Hematopoietic multipotent progenitor cell (in vitro differentiated cells): ENCODE measurements around the gene KLF1. TPM values are rescaled to one million over a fixed set of nuclear protein-coding genes. Genes with fewer than 3 reads are reported as not detected.

ENCODE experiments used
- DNase-seq, 3 donors: peaks; one replicate each; pipeline ENCODE4 v3.0.0-alpha.2; 2011 to 2015; ENCODE audit warnings: low read depth in 2 of 3, low spot score in 2 of 3
- small RNA-seq: library from RNA; depleted of rRNA; stranded (forward); fragments of <200 nt; gene quantifications from one replicate; pipeline ENCODE3, GENCODE V24; 2012
- total RNA-seq: library from RNA; depleted of rRNA; stranded (reverse); fragments of >200 nt; gene quantifications from one replicate; pipeline ENCODE4 v1.2.3, GENCODE V29; 2012

The KLF1 gene
- total RNA-seq, 1 donor: 71.4 TPM

DNA sequence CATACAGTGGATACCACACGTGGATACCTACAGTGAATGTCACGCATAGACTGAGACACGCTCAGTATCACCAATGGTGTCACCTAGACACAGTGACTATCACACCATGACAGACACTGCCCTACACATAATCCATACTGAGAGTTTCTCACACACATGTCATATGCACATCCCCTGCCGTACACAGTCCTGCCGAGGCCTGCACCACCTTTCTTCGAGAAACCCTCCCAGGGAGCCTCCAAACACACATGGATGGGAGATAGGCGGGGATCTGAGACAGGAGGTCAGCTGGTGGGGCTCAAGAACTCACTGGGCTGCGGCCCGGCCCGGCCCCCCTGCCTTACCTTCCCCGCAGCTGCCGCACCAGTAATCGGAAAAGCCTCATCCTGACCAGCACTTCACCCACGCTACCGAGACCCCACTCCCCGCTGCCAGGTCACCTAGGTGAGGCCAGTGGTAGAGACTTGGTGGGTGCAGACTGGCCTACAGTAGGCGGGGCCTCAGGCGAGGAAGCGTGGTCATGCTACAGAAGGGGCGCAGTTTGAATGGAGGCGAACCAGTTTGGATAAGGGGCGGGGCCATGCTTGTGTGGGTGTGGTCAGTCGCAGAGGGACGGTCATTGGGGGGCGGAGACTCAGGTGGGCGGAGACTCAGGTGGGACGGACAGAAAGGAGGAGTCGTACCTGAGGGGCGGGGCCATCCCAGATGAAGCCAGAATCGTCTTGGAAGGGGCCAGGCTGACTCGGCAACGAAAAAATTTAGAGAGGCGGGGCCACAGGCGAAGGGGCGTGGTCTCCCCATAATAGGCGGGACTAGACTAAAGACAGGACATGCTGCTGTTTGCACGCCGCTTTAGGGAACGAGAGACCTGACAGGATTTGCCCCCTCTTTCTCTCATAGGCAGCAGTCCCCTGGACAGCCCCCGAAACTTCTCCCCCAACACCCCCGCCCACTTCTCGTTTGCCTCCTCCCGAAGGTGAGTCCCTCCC, 46.6 kb downstream of the KLF1 start:
- peak in 2 of 3 donors; percentile 75 to 77 for DNase-seq

DNA sequence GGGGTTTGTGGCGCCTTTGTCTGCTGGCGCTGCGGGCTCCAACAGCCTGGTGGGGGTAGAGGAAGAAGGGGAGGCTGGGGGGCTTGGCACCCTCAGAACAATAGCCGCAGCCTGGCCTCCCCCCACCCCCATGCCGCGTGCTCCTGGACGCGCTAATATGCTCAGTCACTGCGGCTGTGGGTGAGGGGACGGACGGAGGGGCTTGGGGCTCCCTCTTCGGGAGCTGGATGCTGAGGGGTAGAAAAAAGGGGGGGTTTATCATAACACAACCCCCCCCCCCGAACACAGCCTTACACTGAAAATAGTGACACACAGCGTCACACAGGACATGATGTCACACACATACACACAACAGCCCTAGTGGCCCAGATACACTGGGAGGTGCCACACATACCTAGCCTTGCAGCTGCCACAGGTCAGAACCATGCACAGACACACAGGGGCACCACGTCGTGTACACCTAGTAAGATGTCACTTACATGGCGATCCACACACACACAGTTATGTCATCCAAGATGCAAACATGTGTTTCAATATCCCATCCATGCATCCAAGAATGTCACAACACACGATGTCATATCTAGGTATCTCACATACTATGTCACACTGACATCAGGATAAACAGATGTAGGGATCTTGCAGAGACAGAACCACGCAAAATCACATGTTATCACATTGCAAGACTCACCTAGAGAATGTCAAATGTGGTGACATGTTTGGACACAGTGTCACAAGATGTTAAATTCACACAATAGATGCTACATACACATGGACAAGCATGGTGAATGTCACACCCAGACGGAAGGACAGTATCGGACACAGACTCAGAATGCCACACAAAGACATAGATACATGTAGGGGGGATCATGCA, 47.9 kb downstream of the KLF1 start:
- DNase-seq: peak in 1 of 3 donors; percentile 34

DNA sequence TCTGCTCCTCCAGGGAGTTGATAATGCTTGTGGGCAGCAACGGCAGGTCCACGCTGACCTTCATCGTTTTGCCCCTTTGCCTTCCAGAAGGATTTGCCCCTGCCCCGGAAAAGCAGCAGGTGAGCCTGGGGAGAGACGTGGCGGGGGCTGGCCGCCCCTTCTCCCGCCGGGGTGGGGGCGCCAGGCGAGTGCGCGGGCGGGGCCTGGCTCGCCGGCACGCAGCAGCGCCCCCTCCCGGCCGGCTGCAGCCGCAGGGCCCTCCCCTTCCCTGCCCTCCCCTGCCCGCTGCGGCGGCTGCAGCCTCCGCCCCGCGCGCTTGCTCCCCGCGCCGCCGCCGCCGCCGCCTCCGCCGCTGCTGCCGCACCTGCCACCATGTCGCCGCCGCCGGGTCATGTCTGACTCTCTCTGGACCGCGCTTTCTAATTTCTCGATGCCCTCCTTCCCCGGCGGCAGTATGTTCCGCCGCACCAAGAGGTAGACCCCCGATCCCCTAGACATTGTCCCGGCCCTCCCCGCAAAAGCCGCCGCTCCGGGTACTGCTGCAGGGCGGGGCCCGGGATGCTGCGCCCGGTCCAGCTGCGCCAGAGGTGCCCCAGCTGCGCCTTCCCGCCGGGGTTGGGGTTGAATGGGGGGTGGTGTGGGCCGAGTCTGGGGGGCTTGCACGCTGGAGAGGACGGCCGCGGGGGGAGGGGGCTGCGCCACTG, 48.7 kb downstream of the KLF1 start, which contains the start of gene MAST1:
MAST1 (plus strand) TSS at position 334 of the 704 bp plus-strand sequence; CDS start at position 392, 58 bp downstream.
- DNase-seq: peak in 1 of 3 donors; percentile 59

DNA sequence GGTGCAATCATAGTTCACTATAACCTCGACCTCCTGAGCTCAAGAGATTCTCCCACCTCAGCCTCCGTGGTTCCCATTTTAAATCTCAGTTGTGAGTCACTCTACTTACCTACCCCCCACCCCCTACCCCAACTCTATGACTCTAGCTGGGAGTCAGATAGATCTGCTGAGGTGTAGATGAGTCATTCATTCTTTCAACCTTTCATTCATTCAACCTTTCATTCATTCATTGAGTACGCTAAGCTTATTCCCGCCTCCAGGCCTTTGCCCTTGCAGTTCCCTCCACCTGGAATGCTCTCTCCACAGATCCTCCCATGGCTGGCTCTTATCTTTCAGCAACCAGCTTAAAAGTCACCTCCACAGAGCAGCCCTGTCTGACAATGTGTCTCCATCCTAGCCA, 49.8 kb downstream of the KLF1 start:
- no peak for DNase-seq

DNA sequence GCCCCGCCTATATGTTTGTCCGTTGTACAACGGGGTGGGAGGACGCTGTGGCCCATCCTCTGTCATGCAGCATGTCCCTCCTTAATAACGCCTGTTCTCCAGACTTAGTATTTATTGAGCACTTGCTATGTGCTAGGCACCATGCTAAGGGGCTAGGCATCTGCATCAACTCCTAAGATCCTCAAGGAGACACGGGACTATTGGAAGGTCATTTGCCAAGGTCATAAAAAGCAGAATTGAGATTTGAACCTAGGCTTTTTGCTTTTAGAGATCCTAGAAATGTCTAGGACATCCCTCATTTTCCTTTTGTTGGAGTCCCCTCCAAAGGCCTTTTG, 50.5 kb downstream of the KLF1 start:
- DNase-seq: no peak

DNA sequence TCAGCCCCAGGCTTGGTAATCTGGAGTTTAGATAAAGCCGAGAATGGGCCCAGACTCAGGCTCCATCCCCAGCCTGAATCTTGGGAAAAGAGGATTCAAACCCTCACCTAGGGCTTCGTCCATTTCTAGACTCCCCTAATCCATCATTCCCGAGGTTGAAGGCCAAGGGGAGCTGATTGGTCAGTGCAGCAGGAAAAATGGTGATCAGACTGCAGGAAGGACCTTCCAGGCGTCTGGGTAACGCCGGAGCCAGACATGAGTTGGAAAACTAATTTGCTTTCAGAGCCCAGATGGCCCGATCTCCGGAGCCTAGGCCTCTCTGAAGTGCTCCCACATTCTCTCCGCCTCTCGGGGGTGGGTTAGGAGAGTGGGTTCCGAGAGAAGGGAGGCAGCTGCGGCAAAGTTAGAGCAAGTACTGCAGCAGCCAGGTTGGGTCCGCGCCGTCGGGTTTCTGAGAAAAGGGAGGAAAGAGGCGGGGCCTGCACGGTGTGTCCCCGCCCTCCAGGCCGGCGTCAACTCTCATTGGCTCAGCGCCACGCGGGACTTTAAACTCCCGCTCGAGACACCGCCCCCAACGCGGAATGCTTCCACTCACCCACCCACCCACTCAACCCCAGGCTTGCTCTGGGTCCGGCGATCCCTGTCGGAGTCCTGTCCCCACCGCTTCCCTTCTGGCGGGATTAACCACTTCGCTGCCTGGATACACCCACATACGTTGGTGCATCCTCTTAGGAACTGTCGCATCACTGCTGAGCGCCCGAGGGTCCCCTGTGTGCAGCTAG, 51.8 kb downstream of the KLF1 start:
- peak in 1 of 3 donors; percentile 46 for DNase-seq

DNA sequence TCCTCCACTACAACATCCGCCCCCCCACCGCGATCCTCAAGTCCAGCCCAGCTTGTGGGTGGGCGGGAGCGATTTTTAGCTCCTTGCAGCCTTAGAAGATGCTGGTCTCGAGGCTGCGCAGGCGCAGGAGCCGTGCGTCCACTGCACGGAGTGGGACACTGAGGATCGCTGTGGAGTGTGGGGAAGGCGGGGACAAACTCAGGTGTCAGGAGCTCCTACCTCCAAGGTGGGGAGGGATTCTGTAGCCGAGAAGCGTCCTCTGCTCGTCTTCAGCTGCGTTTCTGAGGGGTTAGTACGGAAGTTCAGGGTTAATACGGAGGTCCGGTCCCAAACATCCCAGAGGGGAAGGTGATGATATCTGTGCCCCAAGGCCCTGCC, 52.4 kb downstream of the KLF1 start, which contains the start of gene RTBDN:
RTBDN (minus strand) TSS at position 14 of the 378 bp plus-strand sequence. CDS start 4,600 bp downstream, outside the sequence.
- DNase-seq: no peak

Small RNAs within 50 kb of the gene (small RNA-seq; reads per million reads assigned to genes)
- gene MIR5695 (1.1 reads per million, percentile 41 among the genes with 10 or more reads in this experiment), gene MIR6794 (not detected)

Other genes starting within 250 kb of the KLF1 start
- gene MAN2B1, start 220.5 kb downstream of the KLF1 start, total RNA-seq: 128 TPM
- gene WDR83, start 220.4 kb downstream of the KLF1 start, total RNA-seq: 14.8 TPM
- 102 TPM for gene DHPS, start 205.3 kb downstream of the KLF1 start, total RNA-seq
- gene GNG14, start 199.2 kb downstream of the KLF1 start, total RNA-seq: not detected
- gene FBXW9, start 190.6 kb downstream of the KLF1 start, total RNA-seq: 31.2 TPM
- 68.1 TPM for gene TNPO2, start 163.3 kb downstream of the KLF1 start, total RNA-seq
- gene TRIR, start 152.5 kb downstream of the KLF1 start, total RNA-seq: 162 TPM
- gene GET3, start 149.7 kb downstream of the KLF1 start, total RNA-seq: 106 TPM
- not detected for gene BEST2, start 135.4 kb downstream of the KLF1 start, total RNA-seq
- gene HOOK2, start 111.6 kb downstream of the KLF1 start, total RNA-seq: 29.9 TPM
- 700 TPM for gene JUNB, start 95.7 kb downstream of the KLF1 start, total RNA-seq
- gene PRDX2, start 85.4 kb downstream of the KLF1 start, total RNA-seq: 278 TPM
- not detected for gene THSD8, start 85.1 kb downstream of the KLF1 start, total RNA-seq
- 35.0 TPM for gene RNASEH2A, start 80.6 kb downstream of the KLF1 start, total RNA-seq
- gene RTBDN, start 52.6 kb downstream of the KLF1 start, total RNA-seq: not detected
- 7.3 TPM for gene MAST1, start 48.7 kb downstream of the KLF1 start, total RNA-seq
- gene DNASE2, start 5.8 kb downstream of the KLF1 start, total RNA-seq: 25.6 TPM
- gene GCDH, start 4.0 kb upstream of the KLF1 start, total RNA-seq: 87.3 TPM
- 0.27 TPM for gene SYCE2, start 32.1 kb upstream of the KLF1 start, total RNA-seq
- 134 TPM for gene FARSA, start 46.5 kb upstream of the KLF1 start, total RNA-seq
- 1,092 TPM for gene CALR, start 51.4 kb upstream of the KLF1 start, total RNA-seq
- 84.3 TPM for gene RAD23A, start 58.7 kb upstream of the KLF1 start, total RNA-seq
- gene GADD45GIP1, start 70.0 kb upstream of the KLF1 start, total RNA-seq: 24.5 TPM
- under 0.01 TPM for gene DAND5, start 82.4 kb upstream of the KLF1 start, total RNA-seq
- 23.4 TPM for gene NFIX, start 108.3 kb upstream of the KLF1 start, total RNA-seq
- gene LYL1, start 215.7 kb upstream of the KLF1 start, total RNA-seq: 305 TPM
- 60.9 TPM for gene TRMT1, start 229.5 kb upstream of the KLF1 start, total RNA-seq
- 73.5 TPM for gene NACC1, start 231.1 kb upstream of the KLF1 start, total RNA-seq